Kidney glomerular epithelial cell (primary cell): ENCODE results near the gene CDC14A.
"Not testable (repeated sequence)": the region's sequence is repeated elsewhere in the genome, so short reads cannot be mapped to it uniquely, and the experiment has no call there.

Experiments
- DNase-seq: peaks from one replicate; lab custom pipeline; 2025; lab: John Stamatoyannopoulos, UW

CDC14A gene

DNA sequence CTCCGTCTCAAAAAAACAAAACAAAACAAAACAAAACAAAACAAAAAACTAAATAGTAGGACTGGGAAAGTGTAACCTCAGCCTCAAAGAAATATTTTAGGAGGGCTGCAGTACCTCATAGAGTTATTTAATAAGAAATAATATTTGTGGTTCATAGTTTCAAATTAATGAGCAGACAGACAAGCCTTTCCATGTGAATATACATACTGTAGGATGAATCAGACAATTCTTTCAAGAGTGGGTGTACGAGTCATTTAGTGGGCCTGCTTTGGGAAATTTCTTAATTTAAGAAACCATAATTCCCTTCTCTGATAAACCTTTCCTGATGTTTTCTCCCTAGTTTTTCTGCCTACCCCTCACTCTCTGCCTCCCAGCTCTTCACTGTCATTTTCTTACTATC, 52.5 kb downstream of the CDC14A start:
- no peak for DNase-seq

DNA sequence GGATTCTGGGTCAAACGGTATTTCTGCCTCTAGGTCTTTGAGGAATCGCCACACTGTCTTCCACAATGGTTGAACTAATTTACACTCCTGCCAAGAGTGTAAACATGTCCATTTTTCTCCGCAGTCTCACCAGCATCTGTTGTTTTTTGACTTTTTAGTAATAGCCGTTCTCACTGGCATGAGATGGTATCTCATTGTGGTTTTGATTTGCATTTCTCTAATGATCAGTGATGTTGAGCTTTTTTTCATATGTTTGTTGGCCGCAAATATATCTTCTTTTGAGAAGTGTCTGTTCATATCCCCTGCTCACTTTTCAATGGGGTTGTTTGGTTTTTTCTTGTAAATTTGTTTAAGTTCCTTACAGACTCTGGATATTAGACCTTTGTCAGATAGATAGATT, 53.6 kb downstream of the CDC14A start:
- not testable (repeated sequence) for DNase-seq

DNA sequence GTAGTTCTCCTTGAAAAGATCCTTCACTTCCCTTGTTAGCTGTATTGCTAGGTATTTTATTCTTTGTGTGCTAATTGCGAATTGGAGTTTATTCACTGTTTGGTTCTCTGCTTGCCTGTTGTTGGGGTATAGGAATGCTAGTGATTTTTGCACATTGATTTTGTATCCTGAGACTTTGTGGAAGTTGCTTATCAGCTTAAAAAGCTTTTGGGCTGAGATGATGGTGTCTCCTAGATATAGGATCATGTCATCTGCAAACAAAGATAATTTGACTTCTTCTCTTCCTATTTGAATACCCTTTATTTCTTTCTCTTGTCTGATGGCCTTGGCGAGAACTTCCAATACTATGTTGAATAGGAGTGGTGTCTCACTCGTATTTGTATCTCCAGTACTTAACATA, 55.1 kb downstream of the CDC14A start:
- DNase-seq = not testable (repeated sequence)

DNA sequence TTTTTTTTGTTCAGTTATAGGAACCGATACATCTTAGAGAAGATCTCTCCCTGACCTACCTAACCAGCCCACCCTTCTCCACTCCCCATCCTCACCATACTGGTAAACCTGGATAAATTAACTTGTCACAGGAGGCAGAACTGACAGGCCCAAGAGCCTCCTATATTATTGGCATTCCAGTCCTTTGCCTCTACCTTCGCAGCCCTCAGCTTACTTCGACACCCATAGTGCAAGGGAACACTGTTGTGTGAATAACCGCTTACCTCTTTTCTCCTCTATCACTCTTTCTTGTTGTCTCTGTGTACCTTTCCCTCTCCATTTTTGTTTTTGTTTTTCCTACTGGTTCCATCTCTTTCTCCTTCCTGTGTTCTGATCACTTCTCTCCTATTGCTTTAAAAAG, 58.7 kb downstream of the CDC14A start:
- no peak for DNase-seq

DNA sequence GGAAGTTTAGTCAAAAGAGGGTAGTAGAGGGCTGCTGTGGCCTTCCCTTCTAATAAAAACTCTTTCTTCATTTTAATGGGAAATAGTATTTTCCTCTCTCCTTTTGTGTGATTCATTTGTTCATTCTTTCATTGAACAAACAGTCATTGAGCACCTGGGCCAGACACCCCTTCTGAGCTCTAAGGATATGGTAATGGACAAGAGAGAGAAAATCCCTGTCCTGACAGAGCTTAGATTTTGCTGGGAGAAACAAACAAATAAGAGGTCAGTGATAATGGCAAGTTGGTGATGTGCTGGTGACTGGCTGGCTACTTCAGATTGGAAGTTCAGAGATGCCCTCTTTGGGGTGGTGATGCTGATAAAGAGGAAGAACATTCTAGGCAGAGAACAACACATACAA, 59.3 kb downstream of the CDC14A start:
- DNase-seq = no peak

DNA sequence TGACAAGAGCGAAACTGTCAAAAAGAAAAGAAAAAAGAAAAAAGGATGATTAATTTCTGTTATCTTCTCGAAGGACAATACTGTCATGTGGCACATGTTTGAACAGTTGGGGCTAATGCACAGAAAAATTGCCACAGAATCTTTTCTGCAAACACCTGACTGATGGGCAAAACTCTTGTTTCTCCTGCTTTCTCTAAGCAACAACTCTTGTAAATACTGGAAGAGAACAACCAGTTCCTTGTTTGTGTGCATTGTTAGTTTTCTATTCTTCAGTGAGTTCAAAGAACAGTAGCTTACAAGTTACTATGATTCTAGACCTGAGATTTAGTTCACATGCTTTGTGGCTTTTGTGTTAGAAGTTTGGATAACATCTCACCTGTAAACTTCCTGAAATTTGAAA, 60.7 kb downstream of the CDC14A start:
- no peak for DNase-seq

DNA sequence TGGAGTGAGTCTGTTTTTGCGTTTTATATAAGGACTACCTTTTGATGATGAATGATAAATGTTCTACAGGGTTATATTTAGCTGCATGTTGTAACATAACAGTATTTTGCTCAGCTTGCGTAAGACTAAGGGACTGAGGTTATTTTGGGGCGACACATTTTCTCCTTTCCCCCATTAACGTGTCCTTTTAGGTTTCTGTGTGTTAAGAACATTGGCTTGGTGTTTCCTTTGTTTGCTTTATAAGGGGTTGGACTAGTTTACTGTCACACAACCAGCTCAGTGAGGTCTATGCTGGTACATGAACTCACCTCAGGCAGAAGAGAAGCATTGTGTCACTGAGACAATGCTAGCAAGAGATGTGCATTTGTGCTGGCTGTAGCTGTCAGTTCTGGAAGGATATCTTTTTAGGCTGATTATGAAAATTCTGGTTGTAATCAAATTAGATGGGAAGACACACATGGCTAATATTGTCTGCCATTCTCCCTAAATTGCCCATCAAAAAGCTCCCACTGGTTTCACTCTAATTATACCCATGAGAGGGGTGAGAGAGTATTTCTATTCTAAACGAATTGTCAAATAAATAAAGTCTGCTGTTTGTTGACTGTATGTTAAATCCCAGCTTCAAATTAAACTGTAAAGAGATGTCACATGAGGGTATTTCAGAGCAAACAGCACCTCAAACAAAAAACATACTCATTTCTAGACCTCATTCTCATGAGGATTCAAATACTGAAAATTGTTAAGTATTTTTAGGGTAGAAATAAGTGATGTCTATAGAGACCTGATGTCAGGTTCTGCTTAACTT, 62.6 kb downstream of the CDC14A start:
- DNase-seq = no peak

DNA sequence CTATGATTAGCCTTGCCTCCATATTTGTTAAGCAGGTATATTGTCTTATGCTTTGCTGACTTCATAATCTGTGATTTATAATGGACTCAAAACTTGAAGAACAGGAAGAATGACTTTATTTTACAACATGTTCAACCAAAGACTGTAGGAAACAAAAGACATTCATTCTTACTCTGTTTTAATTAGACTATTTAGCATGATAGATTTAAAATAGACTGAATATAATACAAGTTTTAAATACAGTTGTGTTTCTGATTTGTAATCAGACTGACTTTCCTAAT, 63.1 kb downstream of the CDC14A start:
- no peak for DNase-seq

DNA sequence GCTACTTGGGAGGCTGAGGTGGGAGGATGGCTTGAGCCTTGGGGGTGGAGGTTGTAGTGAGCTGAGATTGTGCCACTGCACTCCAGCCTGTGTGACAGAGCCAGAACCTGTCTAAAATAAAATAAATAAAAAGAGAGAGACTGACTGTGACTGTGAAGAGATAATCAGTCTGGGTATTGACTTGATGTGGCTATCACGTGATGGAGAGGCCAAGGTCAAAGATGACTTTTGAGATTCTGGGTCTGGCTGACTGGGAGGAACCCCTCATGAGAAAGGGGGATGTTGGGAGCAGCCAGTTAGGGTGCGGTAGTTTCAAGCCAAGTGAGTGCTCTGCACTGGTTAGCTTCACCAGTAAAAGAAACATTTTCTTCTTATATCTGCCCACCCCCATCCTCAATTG, 66.8 kb downstream of the CDC14A start:
- DNase-seq = no peak

DNA sequence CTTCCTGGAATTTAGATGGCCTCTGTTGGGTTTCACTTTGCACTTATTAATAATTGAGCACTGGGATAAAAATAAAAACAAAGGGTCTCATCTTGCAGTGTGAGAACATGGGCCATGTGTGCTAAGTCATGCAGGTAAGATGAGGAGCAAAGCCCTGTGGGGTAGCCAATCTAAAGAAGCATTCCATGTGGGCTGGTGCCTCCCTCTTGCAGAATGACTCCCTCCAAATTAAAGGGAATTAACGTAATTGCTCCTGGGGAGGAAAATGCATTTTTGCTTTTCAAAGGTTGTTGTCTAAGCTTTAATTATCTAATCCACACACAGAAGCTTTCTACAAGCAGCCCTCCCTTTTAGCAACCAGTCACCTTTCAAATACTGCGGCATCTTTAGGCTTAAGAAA, 69.8 kb downstream of the CDC14A start:
- no peak for DNase-seq

DNA sequence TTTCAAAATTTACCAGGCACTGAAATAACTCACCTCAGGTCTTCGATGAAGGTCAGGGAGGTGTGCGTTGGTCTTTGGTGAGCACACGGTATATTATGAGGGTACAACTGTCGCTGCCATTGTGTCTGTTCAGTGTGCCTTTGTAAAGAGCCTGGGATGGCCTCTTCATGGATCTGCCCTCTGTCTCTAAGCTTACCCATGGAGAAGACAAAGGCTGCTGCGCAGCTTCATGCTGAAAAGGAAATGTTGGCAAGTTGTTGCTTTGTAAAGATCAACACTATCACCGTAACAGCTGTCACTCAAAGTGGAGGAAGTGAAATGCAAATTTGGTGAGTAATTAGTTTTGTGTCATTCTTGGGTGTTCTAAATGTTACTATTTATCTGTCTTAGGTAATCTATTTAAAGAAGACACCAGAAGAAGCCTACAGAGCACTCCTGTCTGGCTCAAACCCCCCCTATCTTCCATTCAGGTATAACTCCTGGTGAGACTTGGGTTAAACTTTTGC, 71.6 kb downstream of the CDC14A start:
- DNase-seq = no peak

DNA sequence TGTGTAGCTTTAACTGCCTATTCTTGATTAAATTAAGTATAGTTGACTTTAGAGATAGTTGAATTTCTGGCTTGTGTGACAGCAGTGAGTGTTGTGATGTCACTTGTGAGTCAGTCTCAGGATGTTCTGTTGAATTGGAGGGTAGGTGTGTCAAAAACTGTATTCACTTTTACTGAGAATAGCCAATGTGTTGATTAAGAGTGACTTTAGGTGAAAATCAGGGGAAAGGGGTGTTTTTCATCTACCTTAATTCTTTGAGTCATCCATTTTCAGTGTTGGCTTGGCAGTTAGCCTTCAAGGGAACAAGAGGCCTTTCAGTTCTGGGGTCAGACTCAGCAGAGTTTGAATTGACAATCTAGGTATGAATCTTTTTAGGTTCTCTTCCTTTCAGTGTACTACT, 75.9 kb downstream of the CDC14A start:
- DNase-seq = no peak

DNA sequence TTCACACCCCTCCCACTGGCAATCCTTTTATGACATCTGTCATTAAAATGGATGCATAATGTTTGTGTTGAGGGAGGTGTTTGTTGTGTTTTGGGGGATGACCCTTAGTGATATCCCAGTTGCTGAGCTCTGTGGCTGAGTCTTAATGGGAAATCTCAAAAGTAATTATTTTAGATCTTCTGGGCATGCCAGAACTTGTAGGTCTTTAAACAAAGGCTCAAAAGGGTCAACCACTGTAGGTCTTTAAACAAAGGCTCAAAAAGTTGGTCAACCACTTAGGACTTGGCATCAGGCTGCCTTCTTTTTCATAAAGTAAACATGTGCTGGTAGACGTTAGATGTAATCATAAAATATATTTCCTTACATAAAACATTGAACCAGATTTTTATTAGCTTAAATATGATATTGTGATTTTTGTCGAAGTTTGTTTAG, 78.0 kb downstream of the CDC14A start:
- no peak for DNase-seq

DNA sequence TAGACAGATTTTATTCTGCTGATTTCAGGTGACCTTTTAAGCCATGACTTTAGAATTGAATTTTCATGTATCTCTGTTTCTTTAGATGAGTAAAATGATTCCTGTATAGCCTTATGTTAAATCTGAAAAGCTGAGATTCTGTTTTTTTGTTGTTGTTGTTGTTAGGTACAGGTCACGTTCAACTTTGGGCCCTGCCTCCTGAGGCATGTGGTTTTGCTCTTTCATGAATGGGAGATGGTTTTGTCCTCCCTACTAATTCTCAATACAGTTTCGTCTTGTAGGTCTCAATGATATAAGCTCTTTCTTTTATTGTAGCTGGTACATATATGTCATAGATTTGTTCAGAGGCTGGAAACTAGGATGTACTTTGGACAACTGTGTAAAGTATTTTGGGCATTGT, 79.6 kb downstream of the CDC14A start:
- DNase-seq = no peak

DNA sequence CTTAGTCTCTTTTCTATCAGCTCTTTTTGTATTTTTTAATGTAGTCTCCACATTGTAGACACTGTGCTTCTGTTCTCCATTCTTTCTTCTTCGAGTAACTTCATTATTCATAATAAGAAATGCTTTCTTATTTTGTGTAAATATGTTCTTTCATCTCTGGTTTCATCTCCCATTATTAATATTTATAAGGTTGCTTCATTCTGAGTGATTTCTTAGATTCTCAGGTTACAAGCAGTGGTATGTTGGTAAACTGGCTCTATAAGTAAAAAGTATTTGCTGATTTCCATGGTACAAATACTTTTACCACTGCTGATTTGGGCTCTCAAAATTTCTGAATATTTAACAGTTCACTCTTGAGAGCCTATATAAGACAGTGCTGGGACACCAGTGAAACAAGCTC, 81.3 kb downstream of the CDC14A start:
- DNase-seq = no peak

DNA sequence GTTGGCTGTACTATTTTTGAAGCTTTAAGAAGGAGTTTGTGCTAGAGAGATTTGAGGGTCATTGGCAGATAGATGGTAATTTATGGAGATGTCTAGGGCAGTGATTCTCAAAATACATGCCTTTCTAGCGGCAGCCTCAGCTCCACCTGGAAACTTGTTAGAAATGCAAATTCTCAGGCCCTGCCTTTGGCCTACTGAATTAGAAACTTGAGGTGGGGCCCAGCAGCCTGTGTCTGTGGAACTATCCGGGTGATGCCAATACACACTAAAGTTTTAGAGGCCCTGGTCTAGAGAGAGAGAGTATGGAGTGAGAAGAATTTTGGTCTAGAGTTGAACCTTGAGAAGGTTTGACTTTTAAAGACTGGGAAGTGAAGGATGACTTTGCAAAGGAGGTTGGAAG, 82.5 kb downstream of the CDC14A start:
- no peak for DNase-seq

DNA sequence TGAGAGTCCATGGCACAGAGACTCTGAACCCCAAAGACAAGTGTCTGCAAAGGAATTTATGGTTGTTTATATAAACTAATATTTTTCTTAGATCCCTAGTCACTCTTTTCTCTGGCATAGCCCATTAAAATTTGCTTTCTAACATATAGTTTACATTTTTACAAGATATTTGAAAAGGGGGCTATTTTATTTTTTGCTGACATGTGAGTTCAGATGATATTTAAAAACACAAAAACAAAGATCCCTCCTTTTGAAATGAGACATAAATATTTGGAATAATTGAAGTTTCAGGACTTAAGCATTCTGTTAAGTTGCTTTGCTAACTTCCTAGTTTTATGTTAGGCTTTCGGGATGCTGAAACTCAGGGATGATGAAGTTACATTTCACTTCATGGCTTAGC, 86.1 kb downstream of the CDC14A start:
- DNase-seq = no peak

DNA sequence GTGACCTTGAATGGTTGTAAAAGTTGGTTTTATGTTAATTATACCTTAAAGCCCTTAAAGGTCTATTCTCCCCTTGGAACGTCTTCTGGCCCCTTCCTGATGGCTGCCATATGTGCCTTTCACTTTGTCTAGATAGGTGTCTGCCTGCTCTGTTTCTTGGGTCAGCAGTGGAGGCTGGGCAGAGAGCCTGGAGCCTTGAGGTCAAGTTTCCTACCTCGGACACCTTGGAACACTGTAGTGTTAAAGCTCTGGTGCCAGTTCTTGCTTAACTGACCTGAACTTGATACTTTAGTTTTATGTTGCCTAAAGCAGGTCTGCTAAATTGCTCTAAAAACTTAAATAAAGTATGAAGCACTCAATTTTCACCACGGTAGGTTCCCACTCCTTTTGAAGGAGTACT, 86.5 kb downstream of the CDC14A start:
- no peak for DNase-seq

DNA sequence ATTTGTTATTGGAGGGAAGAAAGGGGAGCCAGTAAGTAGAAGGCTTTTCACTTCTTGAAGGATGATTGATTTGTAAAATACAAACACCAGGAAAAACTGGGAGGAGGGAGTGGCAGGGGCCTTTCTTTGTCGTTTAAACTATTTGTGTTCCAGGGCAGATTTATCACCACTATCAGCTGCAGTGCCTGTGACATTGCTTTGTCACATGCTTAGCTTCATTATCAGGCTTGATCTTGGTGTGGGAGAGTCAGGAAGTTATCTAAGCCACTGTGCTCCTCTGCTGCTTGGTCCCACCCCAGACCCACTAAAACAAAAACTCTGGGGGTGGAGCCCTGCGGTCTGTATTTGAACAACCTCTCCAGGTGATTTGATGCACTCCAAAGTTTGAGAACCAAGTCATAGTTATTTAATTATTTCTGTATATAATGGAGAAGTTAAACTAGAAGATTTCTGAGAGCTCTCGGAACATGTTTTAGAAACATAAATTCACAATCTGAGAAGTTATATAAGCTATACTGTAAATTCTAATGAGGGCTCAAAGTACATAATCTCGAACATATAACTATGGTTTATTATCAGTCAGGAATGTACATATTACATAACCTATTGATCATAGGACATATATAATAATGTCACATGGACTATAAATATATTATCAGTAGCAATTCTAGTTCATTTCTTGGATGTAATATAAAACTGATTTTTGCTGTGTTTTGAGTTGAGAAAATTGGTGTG, 87.9 kb downstream of the CDC14A start:
- no peak for DNase-seq

DNA sequence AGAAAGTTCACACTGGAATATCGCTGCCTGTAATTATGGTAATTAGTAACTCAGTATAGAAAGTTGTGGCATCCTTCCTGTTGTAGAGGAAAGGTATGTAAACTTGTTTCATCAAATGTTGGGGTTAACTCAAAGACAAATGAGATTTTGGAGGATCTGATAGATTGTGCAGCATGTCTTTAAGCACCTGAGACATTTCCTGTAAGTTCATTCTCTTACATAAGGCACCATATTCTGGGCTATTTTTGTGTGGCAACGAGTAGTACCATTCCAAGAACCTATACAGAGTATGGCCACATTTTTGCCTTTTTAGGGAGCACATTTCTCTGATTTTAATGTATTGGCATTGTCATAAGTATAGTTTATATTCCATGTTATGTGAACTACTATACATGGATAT, 88.8 kb downstream of the CDC14A start:
- no peak for DNase-seq

DNA sequence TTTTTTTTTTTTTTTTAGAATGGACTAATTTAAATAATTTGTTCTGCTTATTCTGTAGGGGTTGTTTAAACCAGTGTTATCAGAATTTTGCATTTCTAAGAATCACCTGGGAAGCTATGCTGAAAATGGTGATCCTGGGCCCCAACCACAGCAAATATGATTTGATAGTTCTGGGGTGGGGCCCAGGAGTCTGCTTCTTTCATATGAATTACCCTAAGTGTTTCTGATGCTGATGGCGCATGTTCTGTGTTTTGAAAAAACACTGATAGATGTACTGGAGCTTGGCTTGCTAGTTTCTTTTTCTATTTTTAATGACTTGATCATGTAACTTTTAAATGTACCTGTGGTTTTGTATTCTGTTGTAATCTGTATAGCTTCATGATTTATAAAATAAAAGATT, 89.3 kb downstream of the CDC14A start:
- no peak for DNase-seq

DNA sequence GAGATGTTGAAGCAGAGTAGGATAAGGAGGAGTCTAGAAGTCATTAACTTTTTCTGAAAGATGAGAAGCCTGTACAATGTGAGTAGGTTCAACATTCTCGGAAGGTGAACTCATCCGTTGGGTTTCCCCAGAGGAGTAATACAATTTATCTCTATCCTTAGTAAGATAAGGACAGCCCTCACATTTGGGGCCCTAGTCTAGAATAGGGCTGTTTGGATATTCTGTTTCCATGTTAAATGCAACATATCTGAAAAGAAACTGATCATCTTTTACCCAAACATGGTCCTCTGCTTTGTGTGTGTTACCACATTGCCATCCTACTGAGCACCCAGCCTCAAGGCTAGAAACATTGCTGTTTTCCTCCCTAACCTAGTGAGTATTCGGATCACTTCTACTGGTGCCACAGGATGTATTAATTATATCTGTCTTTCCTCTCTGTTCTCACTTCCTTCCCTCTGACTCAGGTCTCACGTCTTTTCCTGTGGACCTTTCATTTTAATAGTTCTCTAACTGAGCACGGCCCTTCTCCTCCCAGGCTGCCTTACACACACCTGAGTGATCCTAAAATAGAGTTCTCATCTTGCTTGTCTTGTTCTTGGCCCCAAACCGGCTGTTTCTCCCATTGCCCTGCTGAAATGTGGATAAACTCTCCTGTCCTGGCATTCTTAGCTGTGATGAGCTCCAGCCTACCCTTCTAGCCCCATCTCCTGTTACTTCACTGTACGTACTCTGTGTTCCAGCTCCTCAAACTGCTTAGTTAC, 91.7 kb downstream of the CDC14A start:
- DNase-seq = peak; percentile 83

DNA sequence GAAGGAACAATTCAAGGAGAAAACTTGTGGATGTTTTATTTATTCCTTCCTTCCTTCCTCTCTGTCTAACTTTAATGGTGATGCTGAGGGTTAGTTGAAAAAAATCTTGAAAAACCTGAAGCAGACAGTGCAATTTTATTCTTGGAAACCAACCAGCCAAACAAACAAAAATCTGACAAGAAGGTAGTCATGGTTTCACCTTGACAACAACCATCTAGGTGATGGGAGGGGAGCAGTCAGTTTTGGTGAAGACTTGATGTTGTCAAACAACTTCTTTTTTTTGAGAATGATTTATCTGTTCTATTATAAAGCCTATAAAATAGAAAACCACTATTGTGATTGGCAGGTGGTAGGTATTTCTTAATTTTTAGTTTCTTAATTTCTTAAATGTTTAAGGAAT, 93.3 kb downstream of the CDC14A start:
- DNase-seq = no peak
